Activated CD4-positive, alpha-beta T cell treated with anti-CD3 and anti-CD28 coated beads, Interleukin-10, Interleukin-2, amounts not matched to agents 100 ng/mL and 50 ng/mL, durations not matched to agents 16 hours and 8 hours (primary cell): ENCODE results near the gene PPP1R37.

ENCODE experiments used
- DNase-seq: peaks from one replicate; pipeline ENCODE4 v3.0.0-alpha.2; 2020

The PPP1R37 gene, protein sequence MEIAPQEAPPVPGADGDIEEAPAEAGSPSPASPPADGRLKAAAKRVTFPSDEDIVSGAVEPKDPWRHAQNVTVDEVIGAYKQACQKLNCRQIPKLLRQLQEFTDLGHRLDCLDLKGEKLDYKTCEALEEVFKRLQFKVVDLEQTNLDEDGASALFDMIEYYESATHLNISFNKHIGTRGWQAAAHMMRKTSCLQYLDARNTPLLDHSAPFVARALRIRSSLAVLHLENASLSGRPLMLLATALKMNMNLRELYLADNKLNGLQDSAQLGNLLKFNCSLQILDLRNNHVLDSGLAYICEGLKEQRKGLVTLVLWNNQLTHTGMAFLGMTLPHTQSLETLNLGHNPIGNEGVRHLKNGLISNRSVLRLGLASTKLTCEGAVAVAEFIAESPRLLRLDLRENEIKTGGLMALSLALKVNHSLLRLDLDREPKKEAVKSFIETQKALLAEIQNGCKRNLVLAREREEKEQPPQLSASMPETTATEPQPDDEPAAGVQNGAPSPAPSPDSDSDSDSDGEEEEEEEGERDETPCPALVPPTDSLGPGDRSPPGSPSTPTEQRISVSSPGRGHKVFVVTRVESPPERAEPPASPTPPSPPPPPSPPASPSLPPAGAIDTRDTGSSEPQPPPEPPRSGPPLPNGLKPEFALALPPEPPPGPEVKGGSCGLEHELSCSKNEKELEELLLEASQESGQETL

DNA sequence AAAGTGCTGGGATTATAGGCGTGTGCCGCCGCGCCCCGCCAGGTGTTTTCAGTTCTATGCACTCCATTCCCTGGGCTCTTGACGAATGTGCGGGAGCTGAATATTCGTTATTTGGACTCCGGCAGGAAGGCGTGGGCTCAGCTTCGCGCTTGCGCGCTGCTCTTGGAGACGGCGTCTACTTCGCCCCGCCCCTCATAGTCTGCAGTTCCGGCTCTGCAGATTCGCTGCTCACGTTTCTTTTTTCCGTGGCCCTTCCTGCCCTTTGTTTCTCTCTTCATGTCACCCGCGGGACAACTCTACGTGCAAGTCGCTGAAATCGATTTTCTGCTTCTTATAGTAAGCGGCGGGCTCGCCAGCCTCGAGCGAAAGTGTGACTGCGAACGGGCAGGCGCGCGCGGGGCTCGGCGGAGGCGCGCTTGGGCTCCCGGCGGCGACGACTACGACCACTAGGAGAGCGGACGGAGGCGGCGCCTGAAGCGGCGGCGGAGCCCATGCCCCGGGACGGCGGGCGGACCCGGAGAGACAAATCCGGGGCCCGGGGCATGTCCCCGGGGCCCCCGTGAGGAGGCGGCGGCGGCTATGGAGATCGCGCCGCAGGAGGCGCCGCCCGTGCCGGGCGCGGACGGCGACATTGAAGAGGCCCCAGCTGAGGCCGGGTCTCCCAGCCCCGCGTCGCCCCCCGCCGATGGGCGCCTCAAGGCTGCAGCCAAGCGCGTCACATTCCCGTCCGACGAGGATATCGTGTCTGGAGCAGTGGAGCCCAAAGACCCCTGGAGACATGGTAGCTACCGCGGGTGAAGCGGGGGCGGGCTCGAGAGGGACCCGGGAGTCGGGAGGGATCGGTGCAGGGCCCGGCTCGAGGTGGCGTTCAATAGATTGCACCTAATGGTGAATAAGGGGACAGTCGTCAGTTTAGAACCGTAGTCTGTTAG lies at the start of gene PPP1R37:
TSS of gene PPP1R37 (plus strand) at position 433 of the 932 bp plus-strand sequence. CDS start at position 580, 147 bp downstream.
- peak; percentile 96 for DNase-seq

DNA sequence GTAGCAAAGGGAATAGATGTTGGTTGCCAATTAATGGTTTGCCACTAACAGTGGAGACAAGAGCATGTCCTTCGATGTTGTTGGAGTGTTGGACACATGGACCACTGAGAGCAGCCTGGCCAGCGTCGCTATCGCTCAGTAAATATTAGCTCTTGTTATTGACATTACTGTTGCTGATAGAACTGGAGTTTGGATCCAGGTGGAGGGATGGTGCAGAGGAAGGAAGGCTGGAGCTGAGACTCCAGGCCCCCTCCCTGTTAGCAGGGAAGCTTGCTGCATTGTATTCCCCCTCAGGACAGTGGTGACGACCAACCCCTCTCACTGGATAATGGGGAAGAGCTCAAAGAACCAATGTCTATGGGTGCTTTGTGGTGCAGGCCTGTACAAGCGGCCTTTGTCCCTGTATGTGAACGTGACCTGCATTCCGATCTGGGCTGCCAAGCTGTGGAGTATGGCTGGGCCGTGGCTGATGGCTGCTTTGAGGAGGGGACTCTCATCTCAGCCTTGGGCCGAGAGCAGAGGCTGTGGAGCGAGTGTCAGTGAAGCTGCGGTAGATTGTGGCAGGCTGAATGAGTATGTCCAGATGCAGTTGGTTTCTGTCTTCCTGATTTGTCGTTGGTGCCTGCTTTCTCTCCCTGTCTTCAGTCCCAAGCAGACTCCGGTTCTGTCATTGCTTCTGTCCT lies 47.2 kb upstream of the PPP1R37 start:
- no peak for DNase-seq

DNA sequence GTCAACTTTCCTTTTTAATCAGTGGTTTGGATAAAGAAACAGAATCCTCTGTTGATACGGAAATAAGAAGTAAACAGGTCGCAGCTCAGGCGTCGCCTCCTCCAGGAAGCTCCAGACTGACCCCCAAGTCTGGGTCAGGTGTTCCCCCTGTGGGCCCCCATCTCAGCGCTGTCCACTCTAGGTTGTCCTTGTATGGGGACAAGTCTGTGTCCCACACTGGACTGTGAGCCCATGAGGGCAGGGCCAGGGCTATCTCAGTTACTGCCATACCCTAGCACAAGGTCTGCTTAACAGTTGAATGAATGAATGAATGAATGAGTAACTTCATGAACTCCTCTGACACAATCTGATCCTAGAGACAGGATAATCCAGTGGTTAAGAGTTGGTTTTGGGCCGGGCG lies 46.6 kb upstream of the PPP1R37 start:
- DNase-seq = no peak

DNA sequence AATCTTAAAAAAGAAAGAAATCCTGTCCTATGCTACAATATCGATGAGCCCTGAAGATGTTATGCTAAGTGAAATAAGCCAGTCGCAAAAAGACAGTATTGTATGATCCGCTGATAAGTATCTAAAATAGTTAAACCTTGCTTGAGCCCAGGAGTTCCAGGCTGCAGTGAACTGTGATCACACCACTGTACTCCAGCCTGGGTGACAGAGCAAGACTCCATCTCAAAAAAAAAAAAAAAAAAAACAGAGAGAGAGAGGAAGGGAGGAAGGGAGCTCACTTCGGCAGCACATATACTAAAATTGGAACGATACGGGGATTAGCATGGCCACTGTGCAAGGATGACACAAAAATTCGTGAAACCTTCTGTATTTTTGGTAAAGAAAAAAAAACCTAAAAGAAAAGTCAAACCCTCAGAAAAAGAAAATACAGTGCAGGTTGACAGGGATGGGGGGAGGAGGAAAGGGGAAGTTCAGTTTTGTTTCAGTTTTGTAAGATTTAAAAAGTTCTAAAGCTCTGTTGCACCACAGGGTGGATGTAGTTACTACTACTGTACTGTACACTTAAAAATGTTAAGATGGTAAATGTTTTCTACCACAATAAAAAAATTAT lies 45.7 kb upstream of the PPP1R37 start:
- no peak for DNase-seq

- no peak for DNase-seq
Observed at GRCh38 chr19:45049073-45049736, 43.8 kb upstream of the PPP1R37 start.

GRCh38 chr19:45050036-45050435 lies 42.9 kb upstream of the PPP1R37 start:
- DNase-seq = no peak

DNA sequence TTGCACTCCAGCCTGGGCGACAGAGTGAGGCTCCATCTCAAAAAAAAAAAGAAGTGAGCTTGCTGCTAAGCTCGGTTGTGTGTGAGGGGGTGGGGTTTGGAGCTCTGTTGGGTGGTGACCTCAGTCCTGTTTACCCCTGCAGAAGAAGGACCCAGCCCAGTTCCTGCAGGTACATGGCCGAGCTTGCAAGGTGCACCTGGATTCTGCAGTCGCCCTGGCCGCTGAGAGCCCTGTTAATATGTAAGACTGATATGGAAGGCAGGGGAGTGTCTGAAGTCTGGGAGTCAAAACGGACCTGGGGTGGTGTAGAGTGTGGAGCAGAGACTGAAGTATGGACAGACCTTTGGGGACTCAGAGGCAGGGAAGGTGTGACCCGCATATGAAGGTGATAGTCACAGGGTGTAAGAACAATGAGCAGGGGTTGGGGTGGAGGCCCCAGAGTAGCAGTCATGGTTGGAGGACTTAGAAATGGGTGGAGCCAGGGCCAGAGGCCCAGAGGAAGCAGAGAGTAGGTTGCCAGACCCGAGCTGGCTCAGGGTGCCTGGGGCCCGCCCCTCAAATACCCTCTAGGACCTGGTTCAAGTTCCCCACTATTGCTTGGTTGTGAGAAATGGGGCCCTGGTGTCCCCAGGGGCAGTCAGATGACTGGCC lies 40.9 kb upstream of the PPP1R37 start:
- DNase-seq = no peak

GRCh38 chr19:45056831-45057230 lies 36.1 kb upstream of the PPP1R37 start:
- no peak for DNase-seq

GRCh38 chr19:45057444-45057843 lies 35.5 kb upstream of the PPP1R37 start:
- no peak for DNase-seq

- no peak for DNase-seq
Observed at GRCh38 chr19:45058622-45059159, 34.3 kb upstream of the PPP1R37 start.

GRCh38 chr19:45059258-45059965 lies 33.6 kb upstream of the PPP1R37 start:
- DNase-seq = peak; percentile 85

DNA sequence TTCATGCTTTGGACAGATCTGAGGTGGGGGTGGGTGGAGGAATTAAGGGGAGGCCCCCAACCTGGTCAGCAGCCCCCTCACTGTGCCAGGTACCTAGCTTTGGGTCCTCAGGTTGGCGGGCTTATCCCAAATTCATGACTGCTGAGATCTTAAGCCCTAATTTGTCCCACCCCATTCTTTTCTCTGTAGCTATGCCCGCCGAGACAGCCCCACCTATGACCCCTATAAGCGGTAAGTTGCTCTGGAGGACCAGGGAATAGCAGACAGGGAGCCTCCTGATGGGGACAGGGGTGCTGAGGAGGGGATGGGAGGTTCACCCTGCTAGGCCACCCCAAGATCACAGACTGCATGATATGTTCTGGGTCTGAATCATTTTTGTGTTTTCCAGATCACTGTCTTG lies 31.0 kb upstream of the PPP1R37 start:
- DNase-seq = no peak

GRCh38 chr19:45063851-45064801 lies 28.9 kb upstream of the PPP1R37 start:
- no peak for DNase-seq

- DNase-seq = no peak
Observed at GRCh38 chr19:45066921-45067661, 25.9 kb upstream of the PPP1R37 start.

DNA sequence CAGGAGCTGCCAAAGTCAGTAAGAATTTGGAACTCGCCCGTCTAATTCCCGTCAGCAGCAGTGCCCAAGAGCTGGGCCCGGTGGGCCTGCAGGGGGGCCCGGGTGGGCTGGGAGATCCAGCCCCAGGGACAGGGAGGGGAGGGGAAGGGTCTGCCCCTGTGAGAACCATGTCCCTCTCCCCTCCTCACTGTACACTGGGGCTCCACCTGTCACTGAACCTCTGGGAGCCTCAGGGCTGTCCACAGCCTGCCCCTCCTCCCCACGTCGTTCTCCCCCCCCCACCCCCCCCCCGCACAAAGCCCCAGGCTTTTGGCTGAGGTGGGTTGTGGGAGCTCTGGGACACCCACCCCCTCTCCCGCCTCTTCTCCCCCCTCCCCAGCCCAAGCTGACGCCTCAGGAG lies 24.9 kb upstream of the PPP1R37 start:
- DNase-seq = no peak

- DNase-seq = no peak
Observed at GRCh38 chr19:45069056-45069455, 23.9 kb upstream of the PPP1R37 start.

DNA sequence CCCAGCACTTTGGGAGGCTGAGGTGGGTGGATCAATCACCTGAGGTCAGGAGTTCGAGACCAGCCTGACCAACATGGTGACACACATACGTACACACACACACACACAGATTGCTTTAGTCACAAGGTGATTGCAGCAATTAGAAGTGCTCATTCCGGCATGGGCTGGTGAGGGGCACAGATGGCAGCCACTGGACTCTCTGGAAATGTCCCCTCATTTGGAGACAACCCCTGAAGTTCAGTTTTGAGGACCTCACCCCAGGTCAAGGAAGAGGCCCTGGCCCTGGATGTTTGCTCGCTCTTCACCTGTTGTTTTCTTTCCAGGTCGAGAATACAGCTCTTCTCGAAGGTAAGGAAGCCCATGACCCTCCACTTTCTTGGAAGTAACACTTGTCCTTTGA lies 22.8 kb upstream of the PPP1R37 start:
- DNase-seq = no peak
